SK-N-SH treated with all-trans-retinoic acid at 6 μM for 48 hours (cell line): Measurements from ENCODE around the gene REC114.

Source experiments
- ATAC-seq: fragments of 200-7000 bp; cut with Tn5 transposase; 3 replicates; pipeline ENCODE4 v1.9.1; 2020; ENCODE audit warnings: mild to moderate bottlenecking, moderate library complexity
- ARNTL ChIP-seq: fragments of 450-650 bp; formaldehyde crosslinking; IDR thresholded peaks from 2 replicates; pipeline ENCODE4 v1.5.0; 2020; ENCODE audit warnings: low read depth, mild to moderate bottlenecking, moderate library complexity, borderline replicate concordance
- BACH2 ChIP-seq: fragments of 250-450 bp; sonication (Bioruptor Pico); IDR thresholded peaks from 2 replicates; pipeline ENCODE4 v1.9.0; 2021; ENCODE audit warnings: mild to moderate bottlenecking, borderline replicate concordance
- CSDC2 ChIP-seq: fragments of 250-450 bp; sonication (Bioruptor Pico); IDR thresholded peaks from 2 replicates; pipeline ENCODE4 v1.5.0; 2020; ENCODE audit warnings: mild to moderate bottlenecking, moderate library complexity
- CSRNP3 ChIP-seq: fragments of 250-450 bp; sonication (Bioruptor Pico); IDR thresholded peaks from 2 replicates; pipeline ENCODE4 v1.5.1; 2021; ENCODE audit warnings: mild to moderate bottlenecking, moderate library complexity
- ESRRG ChIP-seq: fragments of 250-450 bp; sonication (Bioruptor Pico); IDR thresholded peaks from 2 replicates; pipeline ENCODE4 v1.6.1; 2021; ENCODE audit warnings: mild to moderate bottlenecking
- GLIS3 ChIP-seq: fragments of 250-450 bp; sonication (Bioruptor Pico); IDR thresholded peaks from 2 replicates; pipeline ENCODE4 v1.5.0; 2020; ENCODE audit warnings: mild to moderate bottlenecking, moderate library complexity
- ISL1 ChIP-seq: fragments of 250-450 bp; sonication (Bioruptor Pico); IDR thresholded peaks from 2 replicates; pipeline ENCODE4 v2.1.2; 2022; ENCODE audit warnings: mild to moderate bottlenecking, moderate library complexity
- PATZ1 ChIP-seq: fragments of 250-450 bp; sonication (Bioruptor Pico); IDR thresholded peaks from 2 replicates; pipeline ENCODE4 v1.8.0; 2020; ENCODE audit warnings: mild to moderate bottlenecking, moderate library complexity, borderline replicate concordance
- POU6F1 ChIP-seq: fragments of 250-450 bp; sonication (Bioruptor Pico); IDR thresholded peaks from 2 replicates; pipeline ENCODE4 v1.8.0; 2021; ENCODE audit warnings: low read depth, mild to moderate bottlenecking, moderate library complexity, borderline replicate concordance
- PPARA ChIP-seq: fragments of 250-450 bp; sonication (Bioruptor Pico); IDR thresholded peaks from 2 replicates; pipeline ENCODE4 v1.5.0; 2020; ENCODE audit warnings: mild to moderate bottlenecking, borderline replicate concordance
- RARB ChIP-seq: fragments of 250-450 bp; sonication (Bioruptor Pico); IDR thresholded peaks from 2 replicates; pipeline ENCODE4 v1.8.0; 2021; ENCODE audit warnings: mild to moderate bottlenecking, moderate library complexity
- SNAI2 ChIP-seq: fragments of 250-450 bp; sonication (Bioruptor Pico); IDR thresholded peaks from 2 replicates; pipeline ENCODE4 v1.5.0; 2020; ENCODE audit warnings: mild to moderate bottlenecking, moderate library complexity
- TCF4 ChIP-seq: fragments of 250-450 bp; sonication (Bioruptor Pico); IDR thresholded peaks from 2 replicates; pipeline ENCODE4 v1.8.0; 2021; ENCODE audit warnings: mild to moderate bottlenecking, moderate library complexity, borderline replicate concordance
- TSHZ2 ChIP-seq: fragments of 250-450 bp; sonication (Bioruptor Pico); IDR thresholded peaks from 2 replicates; pipeline ENCODE4 v1.5.0; 2020; ENCODE audit warnings: mild to moderate bottlenecking, moderate library complexity
- ZC3H10 ChIP-seq: fragments of 250-450 bp; sonication (Bioruptor Pico); IDR thresholded peaks from 2 replicates; pipeline ENCODE4 v1.5.1; 2021; ENCODE audit warnings: mild to moderate bottlenecking, moderate library complexity
- ZFP30 ChIP-seq: fragments of 450-650 bp; formaldehyde crosslinking; IDR thresholded peaks from 2 replicates; pipeline ENCODE4 v1.5.0; 2022; ENCODE audit warnings: mild to moderate bottlenecking, moderate library complexity
- ZNF565 ChIP-seq: fragments of 450-650 bp; formaldehyde crosslinking; conservative IDR thresholded peaks from 2 replicates; pipeline ENCODE4 v1.5.0; 2020; ENCODE audit warnings: low read depth, mild to moderate bottlenecking, moderate library complexity
- ZNF70 ChIP-seq: fragments of 450-650 bp; formaldehyde crosslinking; IDR thresholded peaks from 2 replicates; pipeline ENCODE4 v1.5.0; 2020; ENCODE audit warnings: mild to moderate bottlenecking, moderate library complexity
- ZNF8 ChIP-seq: fragments of 450-650 bp; formaldehyde crosslinking; IDR thresholded peaks from 2 replicates; pipeline ENCODE4 v1.5.0; 2020; ENCODE audit warnings: mild to moderate bottlenecking, moderate library complexity

REC114 gene

GRCh38 chr15:73570355-73571032 lies 127.5 kb downstream of the REC114 start:
- TF ChIP-seq GLIS3 (CRISPR knock-in tag) (no peak), ZNF70 (no peak), TCF4 (CRISPR knock-in tag) (no peak), TSHZ2 (no peak), CSDC2 (CRISPR knock-in tag) (no peak), ZC3H10 (CRISPR knock-in tag) (no peak), ARNTL (no peak), POU6F1 (CRISPR knock-in tag) (no peak), CSRNP3 (CRISPR knock-in tag) (no peak), ZFP30 (no peak)
- ATAC-seq, result no peak

- TF ChIP-seq TCF4 (CRISPR knock-in tag) (no peak), CSRNP3 (CRISPR knock-in tag) (no peak), PATZ1 (no peak), ZC3H10 (CRISPR knock-in tag) (no peak), PPARA (CRISPR knock-in tag) (no peak), ZNF8 (CRISPR knock-in tag) (no peak), CSDC2 (CRISPR knock-in tag) (no peak), RARB (CRISPR knock-in tag) (no peak), ZNF565 (CRISPR knock-in tag) (no peak), POU6F1 (CRISPR knock-in tag) (no peak), GLIS3 (CRISPR knock-in tag) (no peak), ARNTL (no peak), TSHZ2 (no peak), ESRRG (CRISPR knock-in tag) (no peak), BACH2 (CRISPR knock-in tag) (no peak), ISL1 (no peak), ZFP30 (no peak), SNAI2 (CRISPR knock-in tag) (no peak)
- ATAC-seq, result no peak
Observed at GRCh38 chr15:73571346-73571745, 128.4 kb downstream of the REC114 start.
